GM10266 (cell line): Measurements from ENCODE around the gene MACROD2.

Source experiments
- DNase-seq: peaks from one replicate; pipeline ENCODE4 v3.0.0; 2012; ENCODE audit errors: extremely low spot score
- CTCF ChIP-seq: IDR thresholded peaks from 2 replicates; pipeline ENCODE4 v1.5.1; 2012; ENCODE audit warnings: mild to moderate bottlenecking, low read depth; ENCODE audit not compliant: control insufficient read depth, insufficient read depth; ENCODE audit errors: missing control alignments

MACROD2 gene

GRCh38 chr20:14726591-14726990 lies 731.3 kb downstream of the MACROD2 start:
- no peak for TF ChIP-seq CTCF

GRCh38 chr20:14727485-14728150 lies 732.3 kb downstream of the MACROD2 start:
- no peak for TF ChIP-seq CTCF
- no peak for DNase-seq

More at GRCh38 chr20:14726591-14726990, 731.3 kb downstream of the MACROD2 start:
- no peak for DNase-seq

DNA sequence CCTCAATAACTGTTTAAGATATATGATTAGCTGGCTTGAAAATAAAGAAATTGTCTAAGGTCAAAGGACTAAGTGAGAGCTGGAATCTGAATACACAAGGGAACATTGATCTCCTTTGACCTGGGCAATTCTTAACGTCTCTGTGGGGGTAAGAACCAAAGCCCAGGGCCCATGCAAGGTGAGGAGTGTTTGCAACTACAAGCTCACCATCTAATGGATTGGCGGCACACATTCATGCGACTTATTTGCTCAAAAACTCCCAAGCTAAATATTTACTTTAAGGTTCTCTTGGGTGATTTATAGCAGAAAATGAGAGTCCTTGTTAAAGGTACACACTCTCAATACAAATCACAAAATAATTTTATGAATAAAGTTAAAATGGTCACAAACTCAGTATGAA lies 734.1 kb downstream of the MACROD2 start:
- DNase-seq = no peak
- TF ChIP-seq CTCF = no peak

- TF ChIP-seq CTCF = no peak
- no peak for DNase-seq
These were observed 737.0 kb downstream of the MACROD2 start for GRCh38 chr20:14732343-14732742.

DNA sequence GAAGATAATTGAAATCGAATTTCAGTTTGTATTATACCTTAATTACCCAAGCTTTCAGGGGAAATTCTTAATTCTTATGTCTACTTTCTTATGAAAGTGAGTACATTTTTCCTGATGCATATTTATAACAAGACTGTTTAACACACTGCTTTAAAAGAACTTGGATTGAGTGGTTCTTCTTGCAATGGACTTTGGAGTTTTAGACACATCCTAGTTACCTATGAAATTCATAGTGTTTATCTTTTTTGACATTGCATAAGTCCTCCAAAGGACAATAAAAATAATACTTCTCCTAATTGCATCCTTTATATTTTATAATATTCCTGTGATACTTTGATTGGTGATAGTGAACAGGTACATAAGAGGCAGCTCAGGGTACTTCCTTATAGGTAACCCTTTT lies 737.7 kb downstream of the MACROD2 start:
- TF ChIP-seq CTCF = no peak
- DNase-seq = no peak

- DNase-seq = no peak
- no peak for TF ChIP-seq CTCF
These were observed 745.1 kb downstream of the MACROD2 start for GRCh38 chr20:14740380-14740779.

GRCh38 chr20:14741616-14742015 lies 746.3 kb downstream of the MACROD2 start:
- no peak for DNase-seq
- no peak for TF ChIP-seq CTCF
